Right lobe of liver (tissue), 6 donors: ENCODE data around the gene GRK6. TPM values are rescaled to one million over a fixed set of nuclear protein-coding genes. Genes with fewer than 3 reads are reported as not detected.

Experiments used
- ATAC-seq, 4 donors: fragments of 200-7000 bp; cut with Tn5 transposase; one replicate each; pipeline ENCODE4 v1.9.1; 2020; ENCODE audit warnings: mild to moderate bottlenecking in 4 of 4, moderate library complexity in 4 of 4
- DNase-seq, 3 donors: peaks; one replicate each; pipeline ENCODE4 v3.0.0-alpha.2; 2020
- H3K27ac ChIP-seq, 3 donors: fragments of 200-600 bp; one replicate each; pipeline ENCODE4 v1.8.0; 2022
- H3K27me3 ChIP-seq, 2 donors: fragments of 200-600 bp; one replicate each; pipeline ENCODE4 v1.8.0; 2022
- H3K36me3 ChIP-seq, 4 donors: fragments of 200-600 bp; sonication (generic) in 1 of 4; one replicate each; pipeline versions ENCODE4 v1.5.1 to v1.8.0; 2017 to 2022; ENCODE audit warnings: control low read depth in 1 of 4
- H3K4me1 ChIP-seq, 4 donors: fragments of 200-600 bp; sonication (generic) in 1 of 4; one replicate each; pipeline versions ENCODE4 v1.5.1 to v1.8.0; 2017 to 2022; ENCODE audit warnings: control low read depth in 1 of 4
- H3K4me3 ChIP-seq, 3 donors: fragments of 200-600 bp; one replicate each; pipeline ENCODE4 v1.8.0; 2022
- H3K9me3 ChIP-seq, 4 donors: fragments of 200-600 bp; sonication (generic) in 1 of 4; one replicate each; pipeline versions ENCODE4 v1.5.1 to v1.8.0; 2017 to 2022; ENCODE audit warnings: control low read depth in 1 of 4
- POLR2A ChIP-seq: fragments of 450-650 bp; IDR thresholded peaks from one replicate; pipeline ENCODE4 v1.6.1; 2017; ENCODE audit warnings: antibody characterized with exemption, mild to moderate bottlenecking
- WGBS: methylation state at CpG from one replicate; pipeline ENCODE4 v1.1.6; 2018; ENCODE audit warnings: low coverage, low lambda C conversion rate; ENCODE audit not compliant: insufficient coverage; ENCODE audit errors: missing lambda C conversion rate; 5-methylcytosine and 5-hydroxymethylcytosine counted together
- intact Hi-C, 2 donors: fragments of 100-400 bp; cut with DNase I; formaldehyde crosslinking; loops; one replicate each; pipeline versions ENCODE4 v1.11.2 to v1.14.1; 2022
- total RNA-seq, 6 experiments: library from RNA; depleted of rRNA in 2 of 6; stranded (reverse); fragments of >200 nt in 2 of 6; fragmentation: NEBNext Ultra II Directional in 3 of 6; extraction: Animal tissue kit (Norgen Biotek cat#: 25700) in 3 of 6; gene quantifications; one replicate each; pipeline versions ENCODE4 v1.1.0 to v1.2.4, GENCODE V29; 2016 to 2023
- TF ChIP-seq, protein P1 (sequence below), 4 donors: fragments of 200-600 bp in 3 of 4; fragments of 450-650 bp in 1 of 4; IDR thresholded peaks; one replicate each; pipeline versions ENCODE4 v1.5.1 to v1.8.0; 2016 to 2022; ENCODE audit warnings: antibody characterized with exemption in 4 of 4, mild to moderate bottlenecking in 2 of 4
- donor health status: DM: no; HTN: yes; CAD: no.
- donor health status: DM: no; HTN: no; CAD: no.
- donor health status: DM: no; HTN: no; CAD: no.
- donor health status: DM: no; HTN: yes; CAD: no.
- donor health status: DM: no; HTN: yes; CAD: no.

The GRK6 gene
- total RNA-seq, 6 experiments from 2014 or later: 6.1 to 10.8 (median 10.0) TPM

DNA sequence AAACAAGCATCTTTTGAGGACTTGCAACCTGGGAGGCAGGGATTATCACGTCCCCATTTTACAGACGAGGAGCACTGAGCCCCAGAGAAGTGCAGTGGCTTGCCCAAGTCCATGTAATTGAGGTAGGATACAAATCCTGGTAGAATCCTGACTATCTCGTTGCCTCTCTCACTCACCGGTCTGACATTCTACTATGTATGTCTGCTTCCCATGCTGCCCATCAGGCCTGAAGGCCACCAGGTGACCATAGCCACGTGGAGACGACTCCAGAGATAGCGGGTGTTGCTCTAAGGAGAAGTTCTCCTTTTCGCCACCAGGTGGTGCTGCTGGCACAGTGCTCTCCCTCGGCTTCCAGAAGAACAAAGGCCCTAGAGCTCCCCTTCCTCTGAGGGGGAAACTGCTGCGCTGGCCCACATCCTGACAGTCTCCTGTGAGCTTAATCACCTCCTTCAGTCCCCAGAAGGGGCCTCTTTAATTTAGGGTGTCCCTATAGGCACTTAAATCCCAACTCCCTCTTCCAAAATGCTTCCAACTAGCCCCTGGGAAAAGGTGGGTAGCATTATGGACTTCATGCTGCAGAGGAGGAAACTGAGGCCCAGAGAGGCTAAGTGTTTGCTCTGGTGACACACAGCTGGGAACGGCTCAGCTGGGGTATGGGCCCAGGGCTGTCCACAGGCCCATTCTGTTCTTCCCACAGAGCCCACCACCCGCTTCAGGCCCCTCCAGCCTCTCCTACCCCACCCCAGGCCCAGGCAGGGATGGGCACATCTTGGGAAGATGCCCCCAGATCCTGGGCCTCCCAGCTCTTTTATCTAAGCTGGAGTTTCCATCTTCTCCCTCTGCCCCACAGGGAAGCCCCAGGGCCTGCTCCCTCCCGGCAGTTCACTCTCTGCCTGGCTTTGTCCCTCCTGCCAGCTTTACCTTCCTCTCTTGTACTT lies 35.8 kb upstream of the GRK6 start:
- 16% methylated on average over 10 of the region's 13 CpGs for WGBS
- Histone ChIP-seq H3K27me3 (no peaks in the 10 kb centered on the region), H3K9me3 (no peaks in the 10 kb centered on the region), H3K4me1 (no peaks in the 10 kb centered on the region), H3K4me3 (no peak overlapping the region), H3K27ac (no peak overlapping the region), H3K36me3 (no peaks in the 10 kb centered on the region)
- peak; percentile 86 to 95 (median 93) for ATAC-seq
- intact Hi-C loops: loop anchor here in 1 of 2 donors (5.0 kb wide), 2 partner anchors 62 to 112 kb away; no protein-coding TSS in a partner anchor
- TF ChIP-seq, protein P1, sequence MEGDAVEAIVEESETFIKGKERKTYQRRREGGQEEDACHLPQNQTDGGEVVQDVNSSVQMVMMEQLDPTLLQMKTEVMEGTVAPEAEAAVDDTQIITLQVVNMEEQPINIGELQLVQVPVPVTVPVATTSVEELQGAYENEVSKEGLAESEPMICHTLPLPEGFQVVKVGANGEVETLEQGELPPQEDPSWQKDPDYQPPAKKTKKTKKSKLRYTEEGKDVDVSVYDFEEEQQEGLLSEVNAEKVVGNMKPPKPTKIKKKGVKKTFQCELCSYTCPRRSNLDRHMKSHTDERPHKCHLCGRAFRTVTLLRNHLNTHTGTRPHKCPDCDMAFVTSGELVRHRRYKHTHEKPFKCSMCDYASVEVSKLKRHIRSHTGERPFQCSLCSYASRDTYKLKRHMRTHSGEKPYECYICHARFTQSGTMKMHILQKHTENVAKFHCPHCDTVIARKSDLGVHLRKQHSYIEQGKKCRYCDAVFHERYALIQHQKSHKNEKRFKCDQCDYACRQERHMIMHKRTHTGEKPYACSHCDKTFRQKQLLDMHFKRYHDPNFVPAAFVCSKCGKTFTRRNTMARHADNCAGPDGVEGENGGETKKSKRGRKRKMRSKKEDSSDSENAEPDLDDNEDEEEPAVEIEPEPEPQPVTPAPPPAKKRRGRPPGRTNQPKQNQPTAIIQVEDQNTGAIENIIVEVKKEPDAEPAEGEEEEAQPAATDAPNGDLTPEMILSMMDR (IDR thresholded peaks at IDR 0.05): peak; percentile 97 to 99 (median 98)
- no peak for TF ChIP-seq POLR2A
- DNase-seq: peak; percentile 74 to 83 (median 82)

DNA sequence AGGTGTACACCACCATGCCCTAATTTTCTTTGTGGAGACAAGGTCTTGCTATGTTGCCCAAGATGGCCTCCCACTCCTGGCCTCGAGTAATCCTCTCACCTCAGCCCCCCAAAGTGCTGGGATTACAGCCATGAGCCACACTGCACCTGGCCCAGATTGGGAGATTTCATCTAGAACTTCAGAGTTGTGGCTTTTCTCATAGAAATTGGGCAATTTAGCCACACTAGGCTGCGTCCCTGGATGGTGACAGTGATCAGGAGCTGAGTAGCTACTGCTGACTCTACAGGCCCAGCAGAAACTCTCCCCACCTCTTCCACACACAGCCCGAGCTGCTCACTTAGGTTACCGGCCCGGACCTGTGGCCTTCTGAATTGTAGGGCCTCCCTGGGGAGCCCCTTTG lies 33.7 kb upstream of the GRK6 start:
- intact Hi-C loops: loop anchor here in 1 of 2 donors (5.0 kb wide), 2 partner anchors 60 to 110 kb away; no protein-coding TSS in a partner anchor
- TF ChIP-seq, protein P1 (IDR thresholded peaks at IDR 0.05): no peak
- no peak for TF ChIP-seq POLR2A
- Histone ChIP-seq H3K27me3 (no peaks in the 10 kb centered on the region), H3K4me1 (no peaks in the 10 kb centered on the region), H3K9me3 (no peaks in the 10 kb centered on the region), H3K36me3 (no peaks in the 10 kb centered on the region), H3K27ac (no peak overlapping the region), H3K4me3 (no peak overlapping the region)
- 63% methylated on average over 3 of the region's 5 CpGs for WGBS
- ATAC-seq: no peak
- no peak for DNase-seq

DNA sequence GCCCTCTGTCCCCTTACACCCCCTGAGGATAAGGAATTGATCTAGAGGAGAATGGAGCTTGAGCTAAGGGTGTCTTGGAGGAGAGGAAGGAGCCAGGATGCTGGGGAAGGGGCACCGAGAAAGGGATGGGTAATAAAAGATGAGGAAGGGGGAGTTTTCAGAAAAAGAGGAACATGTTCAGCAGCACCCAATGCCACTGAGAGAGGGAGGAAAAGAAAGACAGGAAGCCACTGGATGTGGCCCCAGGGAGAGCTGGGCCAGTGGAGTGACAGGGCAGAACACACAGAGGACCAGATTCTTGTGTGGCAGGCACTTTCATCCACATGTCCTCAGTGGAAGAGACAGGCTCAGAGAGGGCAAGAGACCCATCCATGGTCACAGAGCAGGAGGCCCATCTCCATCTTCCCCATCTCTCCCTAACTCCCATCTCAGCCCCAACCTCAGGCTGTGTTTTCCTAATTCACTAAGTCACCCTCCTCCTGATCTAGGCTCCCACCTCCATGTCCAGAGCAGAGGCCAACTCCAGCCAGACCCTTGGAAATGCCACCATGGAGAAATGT lies 33.2 kb upstream of the GRK6 start:
- Histone ChIP-seq H3K9me3 (no peaks in the 10 kb centered on the region), H3K36me3 (no peaks in the 10 kb centered on the region), H3K27me3 (no peaks in the 10 kb centered on the region), H3K27ac (no peak overlapping the region), H3K4me3 (no peak overlapping the region), H3K4me1 (no peaks in the 10 kb centered on the region)
- 100% methylated on average over 1 of the region's 1 CpG for WGBS
- DNase-seq (no peak), ATAC-seq (no peak)
- intact Hi-C loops: loop anchor here in 1 of 2 donors (5.0 kb wide), 2 partner anchors 59 to 109 kb away; no protein-coding TSS in a partner anchor
- no peak for TF ChIP-seq POLR2A
- TF ChIP-seq, protein P1 (IDR thresholded peaks at IDR 0.05): no peak

DNA sequence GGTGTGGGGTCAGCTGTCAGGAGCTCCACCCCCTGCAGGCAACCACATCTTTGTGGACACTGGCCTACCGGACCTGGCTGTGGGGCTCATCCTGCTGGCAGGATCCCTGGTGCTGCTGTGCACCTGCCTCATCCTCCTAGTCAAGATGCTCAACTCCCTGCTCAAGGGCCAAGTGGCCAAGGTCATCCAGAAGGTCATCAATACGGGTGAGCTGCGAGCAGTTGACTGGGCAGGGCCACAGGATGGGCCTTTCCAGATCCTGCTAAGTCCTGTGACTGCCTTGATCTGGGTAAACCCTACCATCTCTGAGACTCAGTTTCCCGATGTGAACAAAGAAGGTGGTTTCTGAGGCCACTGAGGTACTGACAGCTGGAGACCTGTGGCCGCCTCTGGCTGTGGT lies 32.5 kb upstream of the GRK6 start:
- H3K27ac ChIP-seq: no peak overlapping the region
- ATAC-seq (no peak), DNase-seq (no peak)
- no peaks in the 10 kb centered on the region for H3K36me3 ChIP-seq
- no peaks in the 10 kb centered on the region for H3K9me3 ChIP-seq
- H3K27me3 ChIP-seq: no peaks in the 10 kb centered on the region
- TF ChIP-seq POLR2A: no peak
- TF ChIP-seq, protein P1 (IDR thresholded peaks at IDR 0.05): no peak
- no peaks in the 10 kb centered on the region for H3K4me1 ChIP-seq
- H3K4me3 ChIP-seq: no peak overlapping the region
- 53% methylated on average over 3 of the region's 5 CpGs for WGBS
- intact Hi-C loops: loop anchor here in 1 of 2 donors (5.0 kb wide), 2 partner anchors 58 to 108 kb away; no protein-coding TSS in a partner anchor
